Prostate gland (tissue), 2 donors: ENCODE results near the gene RTF2.
"Not testable (repeated sequence)": the region's sequence is repeated elsewhere in the genome, so short reads cannot be mapped to it uniquely, and the experiment has no call there.

ENCODE experiments used
- POLR2A ChIP-seq: fragments of 450-650 bp; IDR thresholded peaks from one replicate; pipeline ENCODE4 v1.6.1; 2016; ENCODE audit warnings: antibody characterized with exemption, mild to moderate bottlenecking
- TF ChIP-seq, protein P1 (sequence below), 4 experiments: fragments of 200-600 bp in 2 of 4; fragments of 450-650 bp in 2 of 4; sonication (generic) in 2 of 4; IDR thresholded peaks; 1 replicate in 3 of 4; 2 replicates in 1 of 4; pipeline ENCODE4 v1.5.1; 2016 to 2019; ENCODE audit warnings: antibody characterized with exemption in 4 of 4, mild to moderate bottlenecking in 2 of 4, moderate library complexity in 2 of 4

- TF ChIP-seq, protein P1, sequence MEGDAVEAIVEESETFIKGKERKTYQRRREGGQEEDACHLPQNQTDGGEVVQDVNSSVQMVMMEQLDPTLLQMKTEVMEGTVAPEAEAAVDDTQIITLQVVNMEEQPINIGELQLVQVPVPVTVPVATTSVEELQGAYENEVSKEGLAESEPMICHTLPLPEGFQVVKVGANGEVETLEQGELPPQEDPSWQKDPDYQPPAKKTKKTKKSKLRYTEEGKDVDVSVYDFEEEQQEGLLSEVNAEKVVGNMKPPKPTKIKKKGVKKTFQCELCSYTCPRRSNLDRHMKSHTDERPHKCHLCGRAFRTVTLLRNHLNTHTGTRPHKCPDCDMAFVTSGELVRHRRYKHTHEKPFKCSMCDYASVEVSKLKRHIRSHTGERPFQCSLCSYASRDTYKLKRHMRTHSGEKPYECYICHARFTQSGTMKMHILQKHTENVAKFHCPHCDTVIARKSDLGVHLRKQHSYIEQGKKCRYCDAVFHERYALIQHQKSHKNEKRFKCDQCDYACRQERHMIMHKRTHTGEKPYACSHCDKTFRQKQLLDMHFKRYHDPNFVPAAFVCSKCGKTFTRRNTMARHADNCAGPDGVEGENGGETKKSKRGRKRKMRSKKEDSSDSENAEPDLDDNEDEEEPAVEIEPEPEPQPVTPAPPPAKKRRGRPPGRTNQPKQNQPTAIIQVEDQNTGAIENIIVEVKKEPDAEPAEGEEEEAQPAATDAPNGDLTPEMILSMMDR (IDR thresholded peaks at IDR 0.05) = not testable (repeated sequence)
- not testable (repeated sequence) for TF ChIP-seq POLR2A
Observed at GRCh38 chr20:56524444-56524843, 56.0 kb downstream of the RTF2 start, which contains the start of gene FAM209A.
